Measurements from ENCODE around the gene TAL2.
"Not testable (repeated sequence)": the region's sequence is repeated elsewhere in the genome, so short reads cannot be mapped to it uniquely, and the experiment has no call there.

TAL2 gene

GRCh38 chr9:105694848-105695581 is 32.8 kb downstream of the TAL2 start:
- no peaks in the 10 kb centered on the region for H3K9me3 ChIP-seq (ENCODE audit: low read depth, low read length)
- peak overlapping the region; percentile 64 for H3K9ac ChIP-seq (ENCODE audit: insufficient read length)
- no peaks in the 10 kb centered on the region for H3K36me3 ChIP-seq (ENCODE audit: insufficient read depth, low read length)
- DNase-seq (ENCODE audit: low read depth, low spot score) = no peak
- TF ChIP-seq EZH2 (IDR thresholded peaks at IDR 0.05) (no peak), FOXP2 (optimal IDR thresholded peaks at IDR 0.05; ENCODE audit: control extremely low read depth, extremely low read length, insufficient read depth) (no peak), POLR2AphosphoS5 (IDR thresholded peaks at IDR 0.05; ENCODE audit: borderline replicate concordance, low read depth, low read length) (no peak)
- H3K27ac ChIP-seq = no peak overlapping the region
- peak overlapping the region; percentile 95 for H3K4me3 ChIP-seq

- Histone ChIP-seq H3K4me3 (no peak overlapping the region), H3K9me3 (ENCODE audit: low read depth, low read length) (no peaks in the 10 kb centered on the region), H3K9ac (ENCODE audit: insufficient read length) (no peak overlapping the region), H3K36me3 (ENCODE audit: insufficient read depth, low read length) (no peaks in the 10 kb centered on the region), H3K27ac (no peak overlapping the region)
- DNase-seq (ENCODE audit: low read depth, low spot score) = no peak
- TF ChIP-seq POLR2AphosphoS5 (IDR thresholded peaks at IDR 0.05; ENCODE audit: borderline replicate concordance, low read depth, low read length) (no peak), EZH2 (IDR thresholded peaks at IDR 0.05) (no peak), FOXP2 (optimal IDR thresholded peaks at IDR 0.05; ENCODE audit: control extremely low read depth, extremely low read length, insufficient read depth) (no peak)
Observed at GRCh38 chr9:105696219-105696793, 34.0 kb downstream of the TAL2 start.

- no peak overlapping the region for H3K9ac ChIP-seq (ENCODE audit: insufficient read length)
- no peak for DNase-seq (ENCODE audit: low read depth, low spot score)
Observed at GRCh38 chr9:105697871-105698270, 35.6 kb downstream of the TAL2 start.

GRCh38 chr9:105698348-105698870 is 36.2 kb downstream of the TAL2 start:
- H3K27ac ChIP-seq = no peak overlapping the region
- H3K36me3 ChIP-seq (ENCODE audit: insufficient read depth, low read length) = no peaks in the 10 kb centered on the region
- H3K4me3 ChIP-seq = no peak overlapping the region
- no peak for DNase-seq (ENCODE audit: low read depth, low spot score)
- no peaks in the 10 kb centered on the region for H3K9me3 ChIP-seq (ENCODE audit: low read depth, low read length)
- no peak overlapping the region for H3K9ac ChIP-seq (ENCODE audit: insufficient read length)
- TF ChIP-seq FOXP2 (optimal IDR thresholded peaks at IDR 0.05; ENCODE audit: control extremely low read depth, extremely low read length, insufficient read depth) (no peak), POLR2AphosphoS5 (IDR thresholded peaks at IDR 0.05; ENCODE audit: borderline replicate concordance, low read depth, low read length) (no peak), EZH2 (IDR thresholded peaks at IDR 0.05) (no peak)

More at GRCh38 chr9:105697871-105698270, 35.6 kb downstream of the TAL2 start:
- H3K27ac ChIP-seq = no peak overlapping the region
- H3K9me3 ChIP-seq (ENCODE audit: low read depth, low read length) = no peaks in the 10 kb centered on the region
- H3K4me3 ChIP-seq = no peak overlapping the region
- TF ChIP-seq FOXP2 (optimal IDR thresholded peaks at IDR 0.05; ENCODE audit: control extremely low read depth, extremely low read length, insufficient read depth) (no peak), POLR2AphosphoS5 (IDR thresholded peaks at IDR 0.05; ENCODE audit: borderline replicate concordance, low read depth, low read length) (no peak), EZH2 (IDR thresholded peaks at IDR 0.05) (no peak)
- no peaks in the 10 kb centered on the region for H3K36me3 ChIP-seq (ENCODE audit: insufficient read depth, low read length)

GRCh38 chr9:105700668-105701067 is 38.4 kb downstream of the TAL2 start:
- Histone ChIP-seq H3K9me3 (ENCODE audit: low read depth, low read length) (no peaks in the 10 kb centered on the region), H3K4me3 (no peak overlapping the region), H3K9ac (ENCODE audit: insufficient read length) (no peak overlapping the region), H3K36me3 (ENCODE audit: insufficient read depth, low read length) (no peaks in the 10 kb centered on the region; the same call in 1 of the 2 replicates), H3K27ac (no peak overlapping the region)
- no peak for DNase-seq (ENCODE audit: low read depth, low spot score)
- no peak for TF ChIP-seq FOXP2 (optimal IDR thresholded peaks at IDR 0.05; ENCODE audit: control extremely low read depth, extremely low read length, insufficient read depth)
- TF ChIP-seq EZH2 (IDR thresholded peaks at IDR 0.05) = no peak
- no peak for TF ChIP-seq POLR2AphosphoS5 (IDR thresholded peaks at IDR 0.05; ENCODE audit: borderline replicate concordance, low read depth, low read length)

GRCh38 chr9:105701145-105701544 is 38.9 kb downstream of the TAL2 start:
- no peak for TF ChIP-seq EZH2 (IDR thresholded peaks at IDR 0.05)
- TF ChIP-seq FOXP2 (optimal IDR thresholded peaks at IDR 0.05; ENCODE audit: control extremely low read depth, extremely low read length, insufficient read depth) = no peak
- no peak for TF ChIP-seq POLR2AphosphoS5 (IDR thresholded peaks at IDR 0.05; ENCODE audit: borderline replicate concordance, low read depth, low read length)
- DNase-seq (ENCODE audit: low read depth, low spot score) = no peak
- Histone ChIP-seq H3K36me3 (ENCODE audit: insufficient read depth, low read length) (no peaks in the 10 kb centered on the region; the same call in 1 of the 2 replicates), H3K9ac (ENCODE audit: insufficient read length) (no peak overlapping the region), H3K4me3 (no peak overlapping the region), H3K27ac (no peak overlapping the region), H3K9me3 (ENCODE audit: low read depth, low read length) (no peaks in the 10 kb centered on the region)

- no peaks in the 10 kb centered on the region for H3K9me3 ChIP-seq (ENCODE audit: low read depth, low read length)
- no peak overlapping the region for H3K4me3 ChIP-seq
- no peaks in the 10 kb centered on the region; the same call in 1 of the 2 replicates for H3K36me3 ChIP-seq (ENCODE audit: insufficient read depth, low read length)
Observed at GRCh38 chr9:105702207-105702606, 40.0 kb downstream of the TAL2 start.

GRCh38 chr9:105703638-105704037 is 41.4 kb downstream of the TAL2 start:
- not testable (repeated sequence) for H3K4me3 ChIP-seq; H3K9me3 ChIP-seq (ENCODE audit: low read depth, low read length); H3K9ac ChIP-seq (ENCODE audit: insufficient read length); H3K36me3 ChIP-seq (ENCODE audit: insufficient read depth, low read length); DNase-seq (ENCODE audit: low read depth, low spot score); H3K27ac ChIP-seq

More at GRCh38 chr9:105702207-105702606, 40.0 kb downstream of the TAL2 start:
- DNase-seq (ENCODE audit: low read depth, low spot score) = no peak
- TF ChIP-seq FOXP2 (optimal IDR thresholded peaks at IDR 0.05; ENCODE audit: control extremely low read depth, extremely low read length, insufficient read depth) (no peak), POLR2AphosphoS5 (IDR thresholded peaks at IDR 0.05; ENCODE audit: borderline replicate concordance, low read depth, low read length) (no peak), EZH2 (IDR thresholded peaks at IDR 0.05) (no peak)
- H3K27ac ChIP-seq = no peak overlapping the region
- no peak overlapping the region for H3K9ac ChIP-seq (ENCODE audit: insufficient read length)
